A549 (cell line): Measurements from ENCODE around the gene USP6NL. TPM values are rescaled to one million over a fixed set of nuclear protein-coding genes. Genes with fewer than 3 reads are reported as not detected.
A peak's percentile ranks its signal among the peaks of the same experiment; 100 is the strongest.

Experiments used
- ATAC-seq, 2 experiments: fragments of 200-7000 bp in 1 of 2; fragments of >200 bp in 1 of 2; cut with Nextera tagmentation in 1 of 2; cut with Tn5 transposase in 1 of 2; 3 replicates each; pipeline versions ENCODE4 v1.8.0 to v1.9.1; 2018 to 2020; ENCODE audit warnings: mild to moderate bottlenecking in 1 of 2, moderate library complexity in 1 of 2
- CTCF ChIA-PET: fragments of 300-600 bp; sonication (Branson Sonifier 250); formaldehyde crosslinking; extraction: SDS; loops from one replicate; lab custom pipeline; 2021; ENCODE audit warnings: antibody characterized with exemption, inconsistent platforms; lab: Yijun Ruan, JAX
- POLR2A ChIA-PET: fragments of 350-600 bp; formaldehyde crosslinking; extraction: SDS; loops from one replicate; lab custom pipeline; 2021; ENCODE audit warnings: antibody characterized with exemption, inconsistent platforms; lab: Yijun Ruan, JAX
- DNase-seq, 2 experiments: peaks; one replicate each; pipeline versions ENCODE4 v3.0.0 to v3.0.0-alpha.2; 2011 to 2016; ENCODE audit warnings: low read depth in 1 of 2, low spot score in 1 of 2
- FAIRE-seq: peaks from 2 replicates; lab custom pipeline; 2011; peaks lifted over from hg19 to GRCh38; lab: Jason Lieb, UNC
- H3K27ac ChIP-seq, 2 experiments: fragments of >200 bp; sonication (Bioruptor Twin); formaldehyde crosslinking; 3 replicates each; pipeline ENCODE4 v1.5.1; 2016 to 2017
- H3K4me1 ChIP-seq: fragments of >200 bp; sonication (Bioruptor Twin); formaldehyde crosslinking; 3 replicates; pipeline ENCODE4 v1.6.1; 2016
- H3K4me2 ChIP-seq: fragments of >200 bp; sonication (Bioruptor Twin); formaldehyde crosslinking; 3 replicates; pipeline ENCODE4 v1.6.1; 2016
- H3K4me3 ChIP-seq: fragments of >200 bp; sonication (Bioruptor Twin); formaldehyde crosslinking; 3 replicates; pipeline ENCODE4 v1.5.1; 2016
- H3K9me3 ChIP-seq: fragments of >200 bp; sonication (Bioruptor Twin); formaldehyde crosslinking; 3 replicates; pipeline ENCODE4 v1.6.1; 2016
- BHLHE40 ChIP-seq: IDR thresholded peaks from 2 replicates; pipeline ENCODE4 v1.6.1; 2012; ENCODE audit warnings: low read depth, low read length, inconsistent platforms
- FOXS1 ChIP-seq: fragments of 250-450 bp; sonication (Bioruptor Pico); IDR thresholded peaks from 2 replicates; pipeline ENCODE4 v1.5.0; 2020; ENCODE audit warnings: mild to moderate bottlenecking, moderate library complexity
- HOXB5 ChIP-seq: fragments of 250-450 bp; sonication (Bioruptor Pico); IDR thresholded peaks from 2 replicates; pipeline ENCODE4 v1.5.0; 2020; ENCODE audit warnings: mild to moderate bottlenecking, moderate library complexity
- JUN ChIP-seq, 2 experiments: fragments of >200 bp; sonication (Bioruptor Twin); formaldehyde crosslinking; IDR thresholded peaks; 2 replicates in 1 of 2; 3 replicates in 1 of 2; pipeline ENCODE4 v1.6.1; 2016 to 2017
- NPAS2 ChIP-seq: fragments of 250-450 bp; sonication (Bioruptor Pico); IDR thresholded peaks from 2 replicates; pipeline ENCODE4 v1.8.0; 2022; ENCODE audit warnings: mild to moderate bottlenecking, moderate library complexity, borderline replicate concordance
- POLR2AphosphoS2 ChIP-seq: conservative IDR thresholded peaks from 2 replicates; pipeline ENCODE4 v1.6.1; 2012; ENCODE audit warnings: low read length, improper control_type of control experiment, inconsistent platforms
- RAD21 ChIP-seq, 2 experiments: fragments of >200 bp in 1 of 2; sonication (Bioruptor Twin) in 1 of 2; formaldehyde crosslinking in 1 of 2; IDR thresholded peaks in 1 of 2; conservative IDR thresholded peaks in 1 of 2; 2 replicates in 1 of 2; 3 replicates in 1 of 2; pipeline ENCODE4 v1.6.1; 2012 to 2018; ENCODE audit warnings: inconsistent platforms in 1 of 2
- RFX5 ChIP-seq: fragments of 450-650 bp; IDR thresholded peaks from 2 replicates; pipeline ENCODE4 v1.7.1; 2014; ENCODE audit warnings: antibody characterized with exemption, mild to moderate bottlenecking, moderate library complexity
- ZC3H11A ChIP-seq: fragments of 450-650 bp; IDR thresholded peaks from 2 replicates; pipeline ENCODE4 v1.6.1; 2014; ENCODE audit warnings: antibody characterized with exemption, mild to moderate bottlenecking
- ZNF302 ChIP-seq: fragments of 250-450 bp; sonication (Bioruptor Pico); IDR thresholded peaks from 2 replicates; pipeline ENCODE4 v1.9.0; 2021; ENCODE audit warnings: inconsistent platforms, mild to moderate bottlenecking, moderate library complexity
- WGBS: methylation state at CpG from one replicate; pipeline ENCODE4 v1.1.6; 2017; ENCODE audit errors: missing lambda C conversion rate; 5-methylcytosine and 5-hydroxymethylcytosine counted together
- polyA plus RNA-seq, 4 experiments: library from polyadenylated mRNA; depleted of rRNA in 3 of 4; stranded (reverse); fragments of >200 nt; fragmentation: RNase III in 1 of 4; extraction: RNeasy Plus Mini Kit Qiagen cat#74134 plus additional on column Dnase treatment in 1 of 4; gene quantifications; 2 replicates in 3 of 4; 3 replicates in 1 of 4; pipeline ENCODE4 v1.2.3, GENCODE V29; 2011 to 2017
- TF ChIP-seq, protein P1 (sequence below): fragments of >200 bp; sonication (Bioruptor Twin); formaldehyde crosslinking; IDR thresholded peaks from 2 replicates; pipeline ENCODE4 v1.6.1; 2016
- TF ChIP-seq, protein P2 (sequence below): fragments of 250-450 bp; sonication (Bioruptor Pico); IDR thresholded peaks from 2 replicates; pipeline ENCODE4 v1.5.0; 2021; ENCODE audit warnings: mild to moderate bottlenecking, moderate library complexity, borderline replicate concordance
- TF ChIP-seq, protein P3 (sequence below): IDR thresholded peaks from 2 replicates; pipeline ENCODE4 v1.6.1; 2012; ENCODE audit warnings: low read depth, borderline replicate concordance
- TF ChIP-seq, protein P4 (sequence below): IDR thresholded peaks from 2 replicates; pipeline ENCODE4 v1.6.1; 2012
- TF ChIP-seq, protein P5 (sequence below): fragments of 250-450 bp; sonication (Bioruptor Pico); IDR thresholded peaks from 2 replicates; pipeline ENCODE4 v1.5.0; 2020; ENCODE audit warnings: low read depth, mild to moderate bottlenecking, moderate library complexity
- TF ChIP-seq, protein P6 (sequence below): fragments of 150-350 bp; IDR thresholded peaks from 2 replicates; pipeline ENCODE4 v1.6.1; 2014; ENCODE audit warnings: low read depth, mild to moderate bottlenecking, low read length
- TF ChIP-seq, protein P7 (sequence below): fragments of >200 bp; sonication (Bioruptor Twin); formaldehyde crosslinking; IDR thresholded peaks from 3 replicates; pipeline ENCODE4 v1.5.1; 2016

USP6NL gene
- polyA plus RNA-seq, 2 of the 4 experiments (the other 2 are of a cell fraction) = 10.6 to 18.2 TPM

DNA sequence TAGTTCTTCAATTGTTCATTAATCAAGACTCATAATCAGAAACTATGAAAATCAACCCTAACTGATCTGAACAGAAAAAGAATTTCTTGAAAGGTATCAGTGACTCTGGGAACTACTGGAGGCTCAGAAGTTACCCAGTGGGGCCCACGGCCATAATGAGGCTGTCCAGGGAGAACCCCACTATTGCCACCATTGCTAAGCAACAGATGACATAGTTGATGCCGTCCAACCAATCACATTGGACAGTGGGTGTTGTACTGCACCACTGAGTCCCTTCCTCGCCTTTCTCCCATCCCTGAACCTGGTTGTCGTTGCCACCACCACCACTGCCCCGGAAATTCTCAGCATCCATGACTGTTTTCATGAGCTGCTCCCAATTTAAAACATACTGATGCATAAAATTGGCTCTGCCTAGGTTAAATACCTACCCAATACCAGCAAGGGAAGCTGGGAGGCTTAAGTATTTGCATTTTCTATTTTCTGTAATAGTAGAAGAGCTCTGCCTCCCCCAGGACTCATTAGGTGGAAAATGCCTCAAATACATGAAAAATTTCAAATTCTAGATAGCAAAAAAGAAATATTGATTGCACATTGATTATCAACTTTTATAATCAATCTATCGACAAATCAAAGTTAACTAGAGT, 26.7 kb upstream of the USP6NL start:
- no peak overlapping the region for H3K4me2 ChIP-seq
- H3K9me3 ChIP-seq = no peaks in the 10 kb centered on the region
- DNase-seq = peak in 1 of 2 experiments; percentile 12
- no peaks in the 10 kb centered on the region for H3K4me1 ChIP-seq
- FAIRE-seq = no peak
- ChIA-PET CTCF (no interaction called here), POLR2A (no interaction called here)
- no peak overlapping the region for H3K27ac ChIP-seq
- peak in 1 of 2 experiments; percentile 76; a peak in 4 of 6 replicates for ATAC-seq
- WGBS = 19% methylated on average over 6 of the region's 6 CpGs
- H3K4me3 ChIP-seq = no peak overlapping the region
- TF ChIP-seq RFX5 = peak; percentile 95
- TF ChIP-seq, protein P1, sequence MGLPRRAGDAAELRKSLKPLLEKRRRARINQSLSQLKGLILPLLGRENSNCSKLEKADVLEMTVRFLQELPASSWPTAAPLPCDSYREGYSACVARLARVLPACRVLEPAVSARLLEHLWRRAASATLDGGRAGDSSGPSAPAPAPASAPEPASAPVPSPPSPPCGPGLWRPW = no peak
- TF ChIP-seq, all 56 proteins: peak for 1

DNA sequence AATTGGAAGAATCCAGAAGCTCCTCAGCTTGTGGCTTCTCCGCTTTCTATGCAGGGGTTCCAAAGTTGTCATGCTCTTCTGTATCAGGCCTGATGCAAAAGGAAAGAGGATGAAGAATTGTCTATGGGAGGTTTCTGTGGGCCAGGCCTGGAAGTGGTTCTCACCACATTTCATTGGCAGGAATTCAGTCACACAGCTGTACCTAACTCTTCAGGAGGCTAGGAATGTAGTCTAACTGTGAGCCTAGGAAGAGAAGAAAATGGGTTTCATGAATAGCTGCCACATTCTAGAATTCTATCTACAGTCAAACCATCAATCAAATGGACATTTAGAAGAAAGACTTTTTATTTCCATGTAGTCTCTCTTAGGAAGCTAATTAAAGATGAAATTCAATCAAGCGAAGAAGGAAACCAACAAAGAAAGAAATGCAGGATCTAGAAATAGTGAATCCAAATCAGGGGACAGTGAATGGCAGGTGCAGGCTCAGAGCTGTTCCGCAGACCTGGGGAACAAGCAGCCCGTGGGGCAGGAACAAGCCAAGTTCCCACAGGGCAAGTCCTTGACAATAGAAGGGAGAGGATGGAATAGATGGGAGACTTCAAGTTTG, 25.4 kb upstream of the USP6NL start:
- TF ChIP-seq POLR2AphosphoS2 (no peak), JUN (IDR thresholded peaks at IDR 0.05) (no peak), HOXB5 (CRISPR knock-in tag) (no peak), NPAS2 (CRISPR knock-in tag) (no peak), RAD21 (conservative IDR thresholded peaks at IDR 0.05 in 1 of 2, IDR thresholded peaks at IDR 0.05 in 1 of 2) (no peak), FOXS1 (CRISPR knock-in tag) (no peak), ZNF302 (CRISPR knock-in tag) (no peak), RFX5 (no peak), ZC3H11A (no peak), BHLHE40 (no peak)
- TF ChIP-seq, protein P2, sequence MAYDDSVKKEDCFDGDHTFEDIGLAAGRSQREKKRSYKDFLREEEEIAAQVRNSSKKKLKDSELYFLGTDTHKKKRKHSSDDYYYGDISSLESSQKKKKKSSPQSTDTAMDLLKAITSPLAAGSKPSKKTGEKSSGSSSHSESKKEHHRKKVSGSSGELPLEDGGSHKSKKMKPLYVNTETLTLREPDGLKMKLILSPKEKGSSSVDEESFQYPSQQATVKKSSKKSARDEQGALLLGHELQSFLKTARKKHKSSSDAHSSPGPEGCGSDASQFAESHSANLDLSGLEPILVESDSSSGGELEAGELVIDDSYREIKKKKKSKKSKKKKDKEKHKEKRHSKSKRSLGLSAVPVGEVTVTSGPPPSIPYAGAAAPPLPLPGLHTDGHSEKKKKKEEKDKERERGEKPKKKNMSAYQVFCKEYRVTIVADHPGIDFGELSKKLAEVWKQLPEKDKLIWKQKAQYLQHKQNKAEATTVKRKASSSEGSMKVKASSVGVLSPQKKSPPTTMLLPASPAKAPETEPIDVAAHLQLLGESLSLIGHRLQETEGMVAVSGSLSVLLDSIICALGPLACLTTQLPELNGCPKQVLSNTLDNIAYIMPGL (CRISPR knock-in tag) = no peak
- TF ChIP-seq, protein P3, sequence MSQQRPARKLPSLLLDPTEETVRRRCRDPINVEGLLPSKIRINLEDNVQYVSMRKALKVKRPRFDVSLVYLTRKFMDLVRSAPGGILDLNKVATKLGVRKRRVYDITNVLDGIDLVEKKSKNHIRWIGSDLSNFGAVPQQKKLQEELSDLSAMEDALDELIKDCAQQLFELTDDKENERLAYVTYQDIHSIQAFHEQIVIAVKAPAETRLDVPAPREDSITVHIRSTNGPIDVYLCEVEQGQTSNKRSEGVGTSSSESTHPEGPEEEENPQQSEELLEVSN = no peak
- TF ChIP-seq, protein P4, sequence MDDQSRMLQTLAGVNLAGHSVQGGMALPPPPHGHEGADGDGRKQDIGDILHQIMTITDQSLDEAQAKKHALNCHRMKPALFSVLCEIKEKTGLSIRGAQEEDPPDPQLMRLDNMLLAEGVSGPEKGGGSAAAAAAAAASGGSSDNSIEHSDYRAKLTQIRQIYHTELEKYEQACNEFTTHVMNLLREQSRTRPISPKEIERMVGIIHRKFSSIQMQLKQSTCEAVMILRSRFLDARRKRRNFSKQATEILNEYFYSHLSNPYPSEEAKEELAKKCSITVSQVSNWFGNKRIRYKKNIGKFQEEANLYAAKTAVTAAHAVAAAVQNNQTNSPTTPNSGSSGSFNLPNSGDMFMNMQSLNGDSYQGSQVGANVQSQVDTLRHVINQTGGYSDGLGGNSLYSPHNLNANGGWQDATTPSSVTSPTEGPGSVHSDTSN = no peak
- TF ChIP-seq, protein P5, sequence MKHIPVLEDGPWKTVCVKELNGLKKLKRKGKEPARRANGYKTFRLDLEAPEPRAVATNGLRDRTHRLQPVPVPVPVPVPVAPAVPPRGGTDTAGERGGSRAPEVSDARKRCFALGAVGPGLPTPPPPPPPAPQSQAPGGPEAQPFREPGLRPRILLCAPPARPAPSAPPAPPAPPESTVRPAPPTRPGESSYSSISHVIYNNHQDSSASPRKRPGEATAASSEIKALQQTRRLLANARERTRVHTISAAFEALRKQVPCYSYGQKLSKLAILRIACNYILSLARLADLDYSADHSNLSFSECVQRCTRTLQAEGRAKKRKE = no peak
- TF ChIP-seq, protein P6, sequence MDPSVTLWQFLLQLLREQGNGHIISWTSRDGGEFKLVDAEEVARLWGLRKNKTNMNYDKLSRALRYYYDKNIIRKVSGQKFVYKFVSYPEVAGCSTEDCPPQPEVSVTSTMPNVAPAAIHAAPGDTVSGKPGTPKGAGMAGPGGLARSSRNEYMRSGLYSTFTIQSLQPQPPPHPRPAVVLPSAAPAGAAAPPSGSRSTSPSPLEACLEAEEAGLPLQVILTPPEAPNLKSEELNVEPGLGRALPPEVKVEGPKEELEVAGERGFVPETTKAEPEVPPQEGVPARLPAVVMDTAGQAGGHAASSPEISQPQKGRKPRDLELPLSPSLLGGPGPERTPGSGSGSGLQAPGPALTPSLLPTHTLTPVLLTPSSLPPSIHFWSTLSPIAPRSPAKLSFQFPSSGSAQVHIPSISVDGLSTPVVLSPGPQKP = no peak
- TF ChIP-seq, protein P7, sequence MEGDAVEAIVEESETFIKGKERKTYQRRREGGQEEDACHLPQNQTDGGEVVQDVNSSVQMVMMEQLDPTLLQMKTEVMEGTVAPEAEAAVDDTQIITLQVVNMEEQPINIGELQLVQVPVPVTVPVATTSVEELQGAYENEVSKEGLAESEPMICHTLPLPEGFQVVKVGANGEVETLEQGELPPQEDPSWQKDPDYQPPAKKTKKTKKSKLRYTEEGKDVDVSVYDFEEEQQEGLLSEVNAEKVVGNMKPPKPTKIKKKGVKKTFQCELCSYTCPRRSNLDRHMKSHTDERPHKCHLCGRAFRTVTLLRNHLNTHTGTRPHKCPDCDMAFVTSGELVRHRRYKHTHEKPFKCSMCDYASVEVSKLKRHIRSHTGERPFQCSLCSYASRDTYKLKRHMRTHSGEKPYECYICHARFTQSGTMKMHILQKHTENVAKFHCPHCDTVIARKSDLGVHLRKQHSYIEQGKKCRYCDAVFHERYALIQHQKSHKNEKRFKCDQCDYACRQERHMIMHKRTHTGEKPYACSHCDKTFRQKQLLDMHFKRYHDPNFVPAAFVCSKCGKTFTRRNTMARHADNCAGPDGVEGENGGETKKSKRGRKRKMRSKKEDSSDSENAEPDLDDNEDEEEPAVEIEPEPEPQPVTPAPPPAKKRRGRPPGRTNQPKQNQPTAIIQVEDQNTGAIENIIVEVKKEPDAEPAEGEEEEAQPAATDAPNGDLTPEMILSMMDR = no peak
- ATAC-seq (no peak), FAIRE-seq (no peak), DNase-seq (no peak)
- no peaks in the 10 kb centered on the region for H3K9me3 ChIP-seq
- H3K4me2 ChIP-seq = no peak overlapping the region
- H3K4me3 ChIP-seq = no peak overlapping the region
- no peaks in the 10 kb centered on the region for H3K4me1 ChIP-seq
- 74% methylated on average over 4 of the region's 4 CpGs for WGBS
- ChIA-PET POLR2A (no interaction called here), CTCF (interaction anchor here (1.6 kb wide), 1 partner anchor 121 kb away, joined by 4 read pairs; no protein-coding TSS in a partner anchor)
- no peak overlapping the region for H3K27ac ChIP-seq
